B cell (primary cell): ENCODE results near the gene ERP27. TPM values are rescaled to one million over a fixed set of nuclear protein-coding genes. Genes with fewer than 3 reads are reported as not detected.

Experiments used
- ATAC-seq: fragments of 200-7000 bp; cut with Tn5 transposase; one replicate; pipeline ENCODE4 v1.10.0; 2021; ENCODE audit warnings: low read depth, mild to moderate bottlenecking, moderate number of reproducible peaks, moderate library complexity
- CTCF ChIA-PET: fragments of 350-600 bp; sonication (Branson Sonifier 250); formaldehyde crosslinking; loops from one replicate; lab custom pipeline; 2021; ENCODE audit warnings: antibody characterized with exemption, inconsistent platforms; lab: Charles Lee
- POLR2A ChIA-PET: fragments of 350-600 bp; sonication (Branson Sonifier 250); formaldehyde crosslinking; loops from one replicate; lab custom pipeline; 2021; ENCODE audit warnings: antibody characterized with exemption; lab: Charles Lee
- DNase-seq: peaks from one replicate; pipeline ENCODE4 v3.0.0; 2013
- H2AFZ ChIP-seq: 2 replicates; pipeline ENCODE4 v1.6.1; 2012; ENCODE audit warnings: mild to moderate bottlenecking, low read depth, low read length; ENCODE audit not compliant: insufficient read depth, poor library complexity, severe bottlenecking
- H3K27ac ChIP-seq, 2 donors: 1 replicate in 1 of 2; 2 replicates in 1 of 2; pipeline ENCODE4 v1.5.1; 2012 to 2013; ENCODE audit warnings: low read length in 2 of 2, mild to moderate bottlenecking in 2 of 2, moderate library complexity in 1 of 2
- H3K27me3 ChIP-seq, 4 experiments: fragments of 200-600 bp in 1 of 4; sonication (generic) in 1 of 4; replicated peaks in 1 of 4; 1 replicate in 2 of 4; 2 replicates in 2 of 4; pipeline versions ENCODE4 v1.6.1 to v1.7.0; 2013 to 2016; ENCODE audit warnings: low read length in 3 of 4, mild to moderate bottlenecking in 2 of 4, mixed read lengths in 1 of 4, moderate library complexity in 1 of 4; ENCODE audit not compliant: insufficient read depth in 4 of 4, control insufficient read depth in 3 of 4; ENCODE audit errors: control extremely low read depth in 1 of 4
- H3K36me3 ChIP-seq, 2 experiments: replicated peaks in 1 of 2; 1 replicate in 1 of 2; 2 replicates in 1 of 2; pipeline versions ENCODE4 v1.6.1 to v1.7.1; 2013; ENCODE audit warnings: low read length in 1 of 2; ENCODE audit not compliant: insufficient read depth in 2 of 2, control insufficient read depth in 1 of 2; ENCODE audit errors: control extremely low read depth in 1 of 2, extremely low read depth in 1 of 2
- H3K4me1 ChIP-seq, 2 donors: fragments of 200-600 bp in 1 of 2; sonication (generic) in 1 of 2; 1 replicate in 1 of 2; 2 replicates in 1 of 2; pipeline versions ENCODE4 v1.5.1 to v1.6.1; 2013 to 2017; ENCODE audit warnings: low read length in 2 of 2; ENCODE audit not compliant: control insufficient read depth in 2 of 2, insufficient read depth in 2 of 2
- H3K4me2 ChIP-seq: replicated peaks from 2 replicates; pipeline ENCODE3; 2012; ENCODE audit warnings: mild to moderate bottlenecking, low read depth, low read length; ENCODE audit not compliant: poor library complexity, severe bottlenecking
- H3K4me3 ChIP-seq, 5 experiments: fragments of 200-600 bp in 1 of 5; sonication (generic) in 1 of 5; 1 replicate in 3 of 5; 2 replicates in 2 of 5; pipeline versions ENCODE4 v1.5.1 to v1.7.0; 2011 to 2016; ENCODE audit warnings: low read length in 4 of 5, mild to moderate bottlenecking in 4 of 5, low read depth in 2 of 5, control low read depth in 1 of 5, moderate library complexity in 1 of 5; ENCODE audit not compliant: insufficient read depth in 1 of 5; ENCODE audit errors: control extremely low read depth in 1 of 5, extremely low read depth in 1 of 5
- H3K79me2 ChIP-seq: fragments of 200-600 bp; sonication (generic); one replicate; pipeline ENCODE4 v1.6.0; 2016; ENCODE audit warnings: low read length; ENCODE audit not compliant: control insufficient read depth, insufficient read depth
- H3K9ac ChIP-seq: fragments of 200-600 bp; sonication (generic); 2 replicates; pipeline ENCODE4 v1.6.1; 2017; ENCODE audit warnings: mild to moderate bottlenecking, low read length, moderate library complexity
- H3K9me3 ChIP-seq, 3 donors: one replicate each; pipeline versions ENCODE4 v1.6.1 to v1.7.1; 2013; ENCODE audit warnings: low read length in 2 of 3; ENCODE audit not compliant: control insufficient read depth in 2 of 3, insufficient read depth in 1 of 3; ENCODE audit errors: control extremely low read depth in 1 of 3
- H4K20me1 ChIP-seq: 2 replicates; pipeline ENCODE4 v1.6.0; 2012; ENCODE audit warnings: mild to moderate bottlenecking, low read length; ENCODE audit not compliant: insufficient read depth, control insufficient read depth, poor library complexity, severe bottlenecking
- H3K27ac Mint-ChIP-seq: one replicate; pipeline ENCODE4 v1.8.0; 2021; ENCODE audit warnings: mixed read lengths
- H3K27me3 Mint-ChIP-seq: one replicate; pipeline ENCODE4 v1.8.0; 2021; ENCODE audit warnings: mixed read lengths
- H3K4me1 Mint-ChIP-seq: one replicate; pipeline ENCODE4 v1.8.0; 2021; ENCODE audit warnings: mixed read lengths
- H3K4me3 Mint-ChIP-seq: one replicate; pipeline ENCODE4 v1.8.0; 2021; ENCODE audit warnings: mixed read lengths
- H3K9me3 Mint-ChIP-seq: one replicate; pipeline ENCODE4 v1.8.0; 2022; ENCODE audit warnings: mixed read lengths; ENCODE audit not compliant: insufficient read depth
- CTCF ChIP-seq: fragments of 200-600 bp; IDR thresholded peaks from one replicate; pipeline ENCODE4 v1.8.0; 2022; ENCODE audit warnings: antibody characterized with exemption, mild to moderate bottlenecking
- EZH2 ChIP-seq: IDR thresholded peaks from 2 replicates; pipeline ENCODE4 v1.6.1; 2012; ENCODE audit warnings: borderline replicate concordance, low read depth, mild to moderate bottlenecking, moderate library complexity, low read length; ENCODE audit not compliant: insufficient read depth, poor library complexity, severe bottlenecking
- WGBS: methylation state at CpG from one replicate; pipeline ENCODE4 v1.1.5; 2013; ENCODE audit warnings: missing lambda C conversion rate; ENCODE audit not compliant: insufficient coverage; 5-methylcytosine and 5-hydroxymethylcytosine counted together
- intact Hi-C: fragments of 100-400 bp; cut with micrococcal nuclease; formaldehyde crosslinking; loops from one replicate; pipeline ENCODE4 v1.10.0; 2022
- polyA plus RNA-seq: library from polyadenylated mRNA; depleted of rRNA; stranded (reverse); fragments of >200 nt; gene quantifications from 2 replicates; pipeline ENCODE4 v1.2.3, GENCODE V29; 2012
- total RNA-seq, 2 donors: library from RNA; stranded (reverse); fragments of 120-200 nt in 1 of 2; gene quantifications; 1 replicate in 1 of 2; 2 replicates in 1 of 2; pipeline versions ENCODE4 v1.2.3 to v1.2.4, GENCODE V29; 2013 to 2022

Gene ERP27
- total and polyA plus RNA-seq, 2 donors (not counting 1 experiment from before 2014, with no cell fraction given): 7.8 to 9.0 TPM

GRCh38 chr12:14902465-14902864, 35.9 kb downstream of the ERP27 start:
- peaks cover 6% of the 10 kb centered on the region for H3K4me1 Mint-ChIP-seq
- no peaks in the 10 kb centered on the region for H4K20me1 ChIP-seq
- no peaks in the 10 kb centered on the region for H3K27me3 ChIP-seq
- no peak for ATAC-seq
- H3K9me3 ChIP-seq: no peaks in the 10 kb centered on the region
- no peak overlapping the region for H3K27ac Mint-ChIP-seq
- H3K79me2 ChIP-seq: no peaks in the 10 kb centered on the region
- no peak overlapping the region for H3K27ac ChIP-seq
- H3K9me3 Mint-ChIP-seq: no peaks in the 10 kb centered on the region
- H2AFZ ChIP-seq: no peak overlapping the region
- intact Hi-C loops: no loop called here
- TF ChIP-seq CTCF: no peak
- no peak for TF ChIP-seq EZH2
- H3K4me3 Mint-ChIP-seq: no peak overlapping the region
- no CpG with 5 or more reads among the region's 2 CpGs for WGBS
- H3K27me3 Mint-ChIP-seq: no peaks in the 10 kb centered on the region
- no peak overlapping the region for H3K4me3 ChIP-seq
- no peaks in the 10 kb centered on the region for H3K36me3 ChIP-seq
- DNase-seq: no peak
- H3K4me2 ChIP-seq: no peak overlapping the region
- H3K4me1 ChIP-seq: peaks cover 0 to 5% of the 10 kb centered on the region in 2 donors
- CTCF ChIA-PET: no interaction called here
- no peak overlapping the region for H3K9ac ChIP-seq
- POLR2A ChIA-PET: no interaction called here

- Histone ChIP-seq H3K4me3 (no peak overlapping the region), H3K9me3 (no peaks in the 10 kb centered on the region), H3K4me1 (peaks cover 0 to 5% of the 10 kb centered on the region in 2 donors), H3K9ac (no peak overlapping the region), H3K27ac (no peak overlapping the region), H4K20me1 (no peaks in the 10 kb centered on the region), H3K79me2 (no peaks in the 10 kb centered on the region), H3K4me2 (no peak overlapping the region), H3K36me3 (no peaks in the 10 kb centered on the region), H2AFZ (no peak overlapping the region), H3K27me3 (no peaks in the 10 kb centered on the region)
- CTCF ChIA-PET: no interaction called here
- no peak for TF ChIP-seq CTCF
- no peak for TF ChIP-seq EZH2
- no peaks in the 10 kb centered on the region for H3K9me3 Mint-ChIP-seq
- H3K27me3 Mint-ChIP-seq: no peaks in the 10 kb centered on the region
- intact Hi-C loops: no loop called here
- WGBS: no CpG with 5 or more reads among the region's 1 CpG
- POLR2A ChIA-PET: no interaction called here
- no peak overlapping the region for H3K27ac Mint-ChIP-seq
- ATAC-seq: no peak
- H3K4me1 Mint-ChIP-seq: peaks cover 6% of the 10 kb centered on the region
- no peak overlapping the region for H3K4me3 Mint-ChIP-seq
- DNase-seq: no peak
These were observed 37.1 kb downstream of the ERP27 start for GRCh38 chr12:14901228-14901562.
